GM12874 (cell line): ENCODE measurements around the gene HEPACAM.

ENCODE experiments used
- TF ChIP-seq, protein P1 (sequence below): IDR thresholded peaks from 2 replicates; pipeline ENCODE4 v1.5.1; 2011; ENCODE audit warnings: low read depth, mild to moderate bottlenecking, control low read depth, low read length, moderate library complexity; ENCODE audit not compliant: insufficient read depth

Gene HEPACAM

DNA sequence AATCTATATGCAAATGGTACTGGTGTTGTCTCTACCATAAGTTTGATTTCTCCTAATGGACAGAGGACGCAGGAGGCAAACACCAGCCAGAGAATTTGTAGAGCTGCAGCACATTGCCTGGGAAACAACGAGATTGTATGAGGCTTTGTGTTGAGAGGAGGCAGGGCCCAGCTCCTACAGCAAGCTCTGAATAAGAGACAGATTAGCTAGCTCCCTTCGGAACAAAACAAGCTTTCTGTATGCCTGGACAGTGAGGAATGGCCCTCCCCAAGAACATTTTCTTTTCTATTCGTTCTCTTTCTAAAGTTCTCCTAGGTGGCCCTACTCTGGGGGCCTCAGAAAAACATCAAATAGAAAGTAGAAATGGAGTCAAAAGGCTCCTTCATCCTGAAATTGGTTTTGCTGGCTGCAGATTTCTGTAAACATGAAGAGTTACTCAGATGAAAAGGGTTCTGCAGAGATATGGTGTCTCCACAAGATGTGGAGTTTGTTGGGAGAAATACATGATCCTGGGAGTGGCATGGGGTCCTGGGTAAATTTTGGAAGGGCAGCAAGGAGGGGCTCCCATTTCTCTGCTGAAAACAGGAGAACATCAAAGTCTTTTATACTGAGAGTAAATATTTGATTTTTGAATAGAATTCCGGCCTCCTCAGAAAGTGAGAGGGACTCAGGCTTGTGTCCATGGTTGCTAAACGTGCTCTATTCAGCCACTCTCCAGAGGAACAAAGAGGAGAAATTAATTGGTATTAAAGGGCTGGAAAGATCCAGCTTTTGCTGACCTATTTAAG lies 6.8 kb upstream of the HEPACAM start:
- TF ChIP-seq, protein P1, sequence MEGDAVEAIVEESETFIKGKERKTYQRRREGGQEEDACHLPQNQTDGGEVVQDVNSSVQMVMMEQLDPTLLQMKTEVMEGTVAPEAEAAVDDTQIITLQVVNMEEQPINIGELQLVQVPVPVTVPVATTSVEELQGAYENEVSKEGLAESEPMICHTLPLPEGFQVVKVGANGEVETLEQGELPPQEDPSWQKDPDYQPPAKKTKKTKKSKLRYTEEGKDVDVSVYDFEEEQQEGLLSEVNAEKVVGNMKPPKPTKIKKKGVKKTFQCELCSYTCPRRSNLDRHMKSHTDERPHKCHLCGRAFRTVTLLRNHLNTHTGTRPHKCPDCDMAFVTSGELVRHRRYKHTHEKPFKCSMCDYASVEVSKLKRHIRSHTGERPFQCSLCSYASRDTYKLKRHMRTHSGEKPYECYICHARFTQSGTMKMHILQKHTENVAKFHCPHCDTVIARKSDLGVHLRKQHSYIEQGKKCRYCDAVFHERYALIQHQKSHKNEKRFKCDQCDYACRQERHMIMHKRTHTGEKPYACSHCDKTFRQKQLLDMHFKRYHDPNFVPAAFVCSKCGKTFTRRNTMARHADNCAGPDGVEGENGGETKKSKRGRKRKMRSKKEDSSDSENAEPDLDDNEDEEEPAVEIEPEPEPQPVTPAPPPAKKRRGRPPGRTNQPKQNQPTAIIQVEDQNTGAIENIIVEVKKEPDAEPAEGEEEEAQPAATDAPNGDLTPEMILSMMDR = no peak

DNA sequence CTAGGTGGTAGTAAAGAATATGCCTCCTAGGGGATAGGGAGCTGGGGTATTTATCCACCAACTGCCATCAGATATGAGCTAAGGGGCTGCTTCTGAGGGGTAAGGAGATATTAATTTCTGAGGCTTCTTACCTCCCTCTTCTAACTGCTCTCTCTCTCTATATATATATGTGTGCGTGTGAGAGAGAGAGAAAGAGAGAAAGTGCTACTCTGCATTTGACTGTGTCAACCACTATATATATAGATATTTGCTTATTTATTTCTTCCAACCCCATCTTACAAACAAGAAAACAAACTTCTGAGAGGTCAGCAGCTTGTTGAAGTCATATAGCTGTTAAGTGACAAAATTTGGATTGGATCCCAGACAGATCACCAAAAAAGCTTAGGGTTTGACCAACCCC lies 5.9 kb upstream of the HEPACAM start:
- TF ChIP-seq, protein P1 = no peak

DNA sequence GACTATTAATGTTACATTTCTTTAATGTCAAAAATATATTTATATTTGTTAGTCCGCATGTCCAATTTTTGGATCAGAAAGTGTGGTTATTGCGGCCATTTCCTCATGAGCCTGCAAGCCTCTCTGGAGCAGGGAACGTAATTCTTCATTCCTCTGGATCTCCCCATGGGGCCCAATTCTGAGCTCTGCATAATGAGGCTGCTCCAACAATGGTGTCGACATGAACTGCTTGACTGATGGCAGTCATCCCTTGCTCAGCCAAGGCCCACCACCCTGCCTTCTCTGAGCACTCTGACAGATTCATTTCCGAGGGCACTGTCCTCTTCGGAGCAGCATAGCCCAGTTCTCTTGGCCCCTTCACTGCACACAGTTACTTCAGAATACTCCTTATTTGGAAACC lies 3.1 kb upstream of the HEPACAM start:
- TF ChIP-seq, protein P1 = no peak

DNA sequence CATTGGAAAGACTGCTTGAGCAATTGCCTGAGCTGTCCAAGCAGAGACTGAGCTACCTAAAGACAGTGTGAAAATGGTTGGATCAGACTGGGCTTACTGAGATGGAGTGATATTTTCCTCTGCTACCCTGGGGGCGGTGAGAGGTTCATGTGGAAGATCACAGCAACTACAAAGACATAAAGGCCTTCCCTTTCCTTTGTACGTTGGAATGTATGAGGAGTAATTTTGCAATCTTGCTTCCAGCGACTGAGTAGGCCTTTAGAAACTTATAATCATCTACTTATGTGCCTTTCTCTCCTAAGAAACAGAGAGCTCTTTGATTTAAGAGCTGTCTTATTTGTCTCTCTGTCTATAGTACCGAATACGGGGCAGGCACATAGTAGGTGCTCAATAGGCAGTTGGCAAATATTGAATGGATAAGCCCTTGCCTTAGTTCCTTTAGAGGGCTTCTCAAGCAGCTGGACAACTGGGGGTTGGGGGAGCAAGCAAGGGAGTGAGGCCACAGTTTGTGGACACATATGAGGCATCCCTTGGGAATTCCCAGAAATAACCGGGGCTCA lies 2.4 kb upstream of the HEPACAM start:
- TF ChIP-seq, protein P1 = no peak

DNA sequence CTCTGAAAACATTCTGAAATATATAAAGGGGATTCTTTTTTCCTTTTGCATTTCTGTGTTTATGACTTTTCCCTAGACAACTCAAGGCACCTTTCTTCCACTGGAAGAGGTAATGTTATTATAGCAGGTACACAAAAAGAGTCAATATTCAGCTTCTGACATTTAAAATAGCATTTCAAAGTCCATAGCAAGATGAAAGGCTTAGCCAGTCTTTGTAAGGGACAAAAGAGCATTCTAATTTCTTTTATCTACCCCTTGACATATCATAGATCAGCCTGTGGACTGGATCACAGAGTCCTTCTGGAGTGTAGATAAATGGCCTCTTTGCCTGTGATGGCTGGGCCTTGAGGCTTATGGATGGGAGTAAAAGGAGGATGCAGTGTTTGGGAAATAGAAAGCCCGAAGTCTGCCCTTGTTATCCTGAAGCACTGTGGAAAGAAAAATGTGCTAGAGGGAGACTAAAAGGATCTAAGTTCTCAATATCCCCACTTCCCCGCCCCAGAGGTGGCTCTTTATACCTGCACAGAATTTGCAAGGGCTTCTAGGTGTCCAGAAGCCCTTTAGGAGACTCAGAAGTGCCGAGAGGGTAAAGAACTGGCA lies 1.6 kb upstream of the HEPACAM start:
- TF ChIP-seq, protein P1 = no peak

DNA sequence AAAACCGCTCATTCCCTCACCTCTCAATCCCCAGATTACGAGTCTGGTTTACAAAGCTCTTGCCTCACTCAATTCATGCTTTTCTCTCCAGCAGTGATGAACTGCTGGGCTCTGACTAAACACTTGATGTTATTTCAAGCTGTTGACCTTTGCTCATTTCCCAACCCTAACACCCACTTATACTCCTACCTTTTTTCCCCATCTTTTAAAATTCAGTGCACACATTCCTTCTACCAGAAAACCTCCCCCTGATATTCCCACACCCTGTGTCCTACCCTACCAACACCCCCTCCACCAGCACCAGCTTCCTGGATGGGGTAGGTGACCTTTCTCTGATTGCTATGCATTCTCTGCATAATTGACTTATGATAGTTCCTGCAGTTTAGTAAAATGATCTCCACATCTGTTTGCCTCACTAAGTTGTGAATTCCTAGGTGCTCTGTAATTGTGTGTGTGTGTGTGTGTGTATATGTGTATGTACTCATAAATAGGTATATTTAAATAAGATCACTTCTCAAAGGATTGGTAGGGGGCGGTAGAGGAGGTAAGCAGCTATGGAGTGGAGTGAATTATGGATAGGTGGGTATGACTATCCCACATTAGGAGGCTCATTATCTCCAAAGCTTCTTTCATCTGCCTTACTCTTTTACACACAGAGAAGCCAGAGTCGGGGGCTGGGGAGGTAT lies 842 bp downstream of the HEPACAM start:
- TF ChIP-seq, protein P1 = no peak

DNA sequence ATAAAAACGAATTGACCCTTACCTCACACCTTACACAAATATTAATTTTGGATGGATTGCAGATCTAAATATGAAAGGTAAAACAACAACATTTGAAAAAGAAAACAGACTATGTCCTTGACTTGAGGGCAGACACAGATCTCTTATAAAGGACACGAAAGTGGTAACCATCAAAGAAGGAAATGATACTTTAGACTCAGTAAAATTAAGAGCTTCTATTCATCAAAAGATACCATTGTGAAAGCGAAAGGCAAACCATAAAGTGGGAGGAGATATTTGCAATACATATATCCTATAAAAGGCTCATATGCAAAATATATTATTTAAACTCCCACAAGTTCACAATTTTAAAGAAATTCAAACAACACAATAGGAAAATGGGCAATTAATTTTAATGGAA lies 5.0 kb downstream of the HEPACAM start:
- TF ChIP-seq, protein P1 = no peak
